GM12872 (cell line): Measurements from ENCODE around the gene EHHADH.

ENCODE experiments used
- TF ChIP-seq, protein P1 (sequence below): IDR thresholded peaks from 3 replicates; pipeline ENCODE4 v1.5.1; 2011; ENCODE audit warnings: low read depth, mild to moderate bottlenecking, low read length, moderate library complexity; ENCODE audit not compliant: insufficient read depth

Gene EHHADH

DNA sequence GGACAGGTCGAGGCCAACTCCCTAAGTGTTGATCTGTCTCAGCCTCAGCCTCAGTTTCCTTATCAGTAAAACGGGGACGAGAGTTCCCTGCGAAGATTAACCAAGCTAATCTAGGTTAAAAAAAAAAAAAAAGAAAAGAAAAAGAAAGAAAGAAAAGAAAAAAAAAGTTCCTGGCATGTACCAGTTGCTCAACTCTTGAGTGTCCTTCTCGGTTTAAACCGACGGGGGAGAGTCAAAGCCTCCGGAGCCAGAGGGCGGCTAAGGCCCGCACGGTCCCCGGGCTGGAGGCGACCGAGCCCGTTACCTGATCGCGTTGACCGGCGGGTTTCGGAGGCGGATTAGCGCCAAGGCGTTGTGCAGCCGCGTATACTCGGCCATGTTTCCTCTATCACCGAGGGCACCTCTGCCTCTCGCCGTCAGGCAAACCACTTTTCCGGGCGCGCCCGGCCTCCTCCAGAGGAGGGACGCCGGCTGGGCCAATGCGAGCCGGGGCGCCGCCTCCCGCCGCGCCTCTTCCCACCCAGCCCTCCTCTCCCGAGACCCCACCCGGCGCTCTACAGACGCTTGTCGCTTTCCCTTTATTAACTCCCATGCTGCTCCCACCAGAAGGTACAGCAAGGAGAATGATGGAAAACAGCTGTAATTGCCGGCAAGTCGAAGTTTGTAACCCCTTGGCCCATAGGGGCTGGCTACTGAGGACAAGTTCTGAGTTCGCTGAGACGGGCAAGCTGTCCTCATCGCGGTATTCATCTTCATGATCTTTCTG lies at the start of gene EHHADH:
Gene EHHADH, minus strand, starts transcription at position 405 of the 766 bp plus-strand sequence. Its CDS starts 27 bp downstream, at position 378.
- TF ChIP-seq, protein P1, sequence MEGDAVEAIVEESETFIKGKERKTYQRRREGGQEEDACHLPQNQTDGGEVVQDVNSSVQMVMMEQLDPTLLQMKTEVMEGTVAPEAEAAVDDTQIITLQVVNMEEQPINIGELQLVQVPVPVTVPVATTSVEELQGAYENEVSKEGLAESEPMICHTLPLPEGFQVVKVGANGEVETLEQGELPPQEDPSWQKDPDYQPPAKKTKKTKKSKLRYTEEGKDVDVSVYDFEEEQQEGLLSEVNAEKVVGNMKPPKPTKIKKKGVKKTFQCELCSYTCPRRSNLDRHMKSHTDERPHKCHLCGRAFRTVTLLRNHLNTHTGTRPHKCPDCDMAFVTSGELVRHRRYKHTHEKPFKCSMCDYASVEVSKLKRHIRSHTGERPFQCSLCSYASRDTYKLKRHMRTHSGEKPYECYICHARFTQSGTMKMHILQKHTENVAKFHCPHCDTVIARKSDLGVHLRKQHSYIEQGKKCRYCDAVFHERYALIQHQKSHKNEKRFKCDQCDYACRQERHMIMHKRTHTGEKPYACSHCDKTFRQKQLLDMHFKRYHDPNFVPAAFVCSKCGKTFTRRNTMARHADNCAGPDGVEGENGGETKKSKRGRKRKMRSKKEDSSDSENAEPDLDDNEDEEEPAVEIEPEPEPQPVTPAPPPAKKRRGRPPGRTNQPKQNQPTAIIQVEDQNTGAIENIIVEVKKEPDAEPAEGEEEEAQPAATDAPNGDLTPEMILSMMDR = no peak

DNA sequence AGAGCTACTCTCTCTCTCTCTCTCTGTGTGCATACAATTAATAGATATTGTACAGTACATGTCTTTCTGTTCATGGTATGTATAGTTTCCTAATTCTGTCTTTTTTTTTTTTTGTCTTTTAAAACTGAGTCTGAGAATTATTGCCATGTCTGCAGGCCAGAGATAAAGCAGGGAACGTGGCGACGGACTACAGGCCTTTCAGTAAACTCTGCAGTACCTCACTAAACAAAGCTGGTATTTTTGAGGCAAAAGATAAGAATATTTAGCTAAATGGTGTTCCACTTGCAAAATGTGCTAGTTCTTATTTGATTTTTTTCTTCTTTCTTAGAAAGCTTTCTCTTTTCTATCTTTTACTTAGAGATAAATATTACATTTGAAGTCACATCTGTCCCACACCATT lies 44.0 kb upstream of the EHHADH start:
- TF ChIP-seq, protein P1 = no peak

DNA sequence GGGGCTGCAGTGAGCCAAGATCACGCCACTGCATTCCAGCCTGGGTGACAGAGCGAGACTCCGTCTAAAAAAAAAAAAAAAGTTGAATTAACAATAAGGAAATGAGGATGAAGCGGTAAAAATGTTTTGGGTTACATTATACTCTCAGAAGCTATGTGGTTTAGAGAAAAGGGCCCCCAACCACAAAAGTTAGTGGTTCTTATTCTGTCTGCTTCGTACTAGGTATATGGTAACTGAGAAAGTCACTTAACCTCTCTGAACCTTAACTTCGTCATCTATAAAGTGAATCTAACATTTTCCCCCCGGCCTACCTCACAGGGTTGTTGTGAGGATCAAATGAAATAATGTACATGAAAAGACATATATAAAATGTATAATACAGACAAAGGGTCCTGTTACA lies 38.4 kb upstream of the EHHADH start:
- TF ChIP-seq, protein P1 = no peak

DNA sequence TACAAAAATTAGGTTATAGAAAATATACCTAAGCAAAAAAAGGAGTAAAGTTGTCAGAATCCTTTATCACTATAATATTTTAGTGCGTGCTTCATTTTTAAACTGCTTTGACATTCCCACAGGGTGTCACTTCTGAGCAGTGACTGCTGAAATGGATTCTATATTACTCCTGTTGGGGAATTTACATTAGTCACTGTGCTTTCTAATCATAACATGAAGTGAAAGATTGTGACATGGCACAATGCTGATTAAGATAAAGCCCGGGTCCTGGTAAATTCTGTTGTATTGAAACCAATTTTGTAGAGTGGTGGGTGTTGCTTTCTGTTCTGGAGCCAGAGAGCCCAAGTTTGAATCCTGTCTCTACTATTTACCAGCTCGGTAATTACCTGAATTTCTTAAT lies 36.4 kb upstream of the EHHADH start:
- TF ChIP-seq, protein P1 = no peak

DNA sequence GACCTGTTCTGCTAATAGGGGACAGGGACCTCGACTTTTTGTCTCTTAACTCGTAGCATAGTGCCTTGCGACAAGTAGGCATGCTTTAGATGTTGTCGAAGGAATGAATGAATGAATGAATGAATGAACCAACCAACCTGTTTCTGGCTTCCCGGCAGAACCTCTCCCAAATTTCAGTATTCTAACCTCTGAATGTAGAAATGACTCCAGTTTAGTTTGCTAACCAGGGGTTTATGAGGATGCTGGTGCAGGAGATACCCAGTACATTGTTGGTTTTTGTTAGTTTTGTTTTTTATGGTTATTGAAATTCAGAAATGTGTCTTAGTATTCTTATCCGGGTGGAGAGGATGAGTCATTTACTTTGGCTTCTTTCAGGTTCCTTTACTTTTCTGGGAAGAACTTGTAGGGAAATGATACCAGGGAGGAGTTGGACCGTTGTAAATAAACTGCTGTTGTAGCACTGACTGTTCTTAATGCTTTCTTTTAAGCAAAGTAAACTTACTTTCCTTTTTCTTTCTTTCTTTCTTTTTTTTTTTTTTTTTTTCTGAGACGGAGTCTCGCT lies 29.6 kb upstream of the EHHADH start:
- TF ChIP-seq, protein P1 = no peak

DNA sequence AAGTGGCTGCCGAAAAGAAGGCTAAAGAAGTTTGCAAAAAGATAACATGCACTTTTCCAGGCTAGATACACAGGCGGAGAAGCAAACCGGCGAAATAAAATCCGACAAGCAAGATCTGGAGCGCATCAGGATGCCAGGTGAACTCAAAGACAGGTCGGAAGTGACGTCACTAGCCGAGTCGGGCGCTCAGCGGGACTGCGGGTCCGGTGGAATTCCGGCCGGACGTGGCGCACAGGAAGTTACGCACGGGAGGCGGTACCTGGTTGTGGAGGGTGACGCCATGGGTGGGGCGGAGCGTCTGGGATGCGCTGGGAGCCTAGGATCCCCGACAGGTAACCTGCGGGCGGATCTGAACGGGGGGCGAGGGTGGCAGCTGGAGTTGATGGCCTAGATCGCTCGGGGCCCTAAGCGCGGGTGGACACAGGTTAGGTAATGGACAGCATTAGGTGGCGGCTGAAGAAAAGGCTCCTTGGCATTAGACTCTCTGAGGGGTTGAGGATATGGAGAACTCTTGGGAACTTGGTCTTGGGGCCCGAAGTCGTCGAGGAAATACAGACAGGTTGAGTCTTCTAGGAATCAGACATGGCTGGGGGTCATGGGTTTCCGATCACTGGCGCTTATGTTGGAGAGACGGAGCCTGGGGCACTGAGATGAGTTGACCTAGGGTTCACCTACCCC lies 29.0 kb upstream of the EHHADH start:
- TF ChIP-seq, protein P1 = no peak

DNA sequence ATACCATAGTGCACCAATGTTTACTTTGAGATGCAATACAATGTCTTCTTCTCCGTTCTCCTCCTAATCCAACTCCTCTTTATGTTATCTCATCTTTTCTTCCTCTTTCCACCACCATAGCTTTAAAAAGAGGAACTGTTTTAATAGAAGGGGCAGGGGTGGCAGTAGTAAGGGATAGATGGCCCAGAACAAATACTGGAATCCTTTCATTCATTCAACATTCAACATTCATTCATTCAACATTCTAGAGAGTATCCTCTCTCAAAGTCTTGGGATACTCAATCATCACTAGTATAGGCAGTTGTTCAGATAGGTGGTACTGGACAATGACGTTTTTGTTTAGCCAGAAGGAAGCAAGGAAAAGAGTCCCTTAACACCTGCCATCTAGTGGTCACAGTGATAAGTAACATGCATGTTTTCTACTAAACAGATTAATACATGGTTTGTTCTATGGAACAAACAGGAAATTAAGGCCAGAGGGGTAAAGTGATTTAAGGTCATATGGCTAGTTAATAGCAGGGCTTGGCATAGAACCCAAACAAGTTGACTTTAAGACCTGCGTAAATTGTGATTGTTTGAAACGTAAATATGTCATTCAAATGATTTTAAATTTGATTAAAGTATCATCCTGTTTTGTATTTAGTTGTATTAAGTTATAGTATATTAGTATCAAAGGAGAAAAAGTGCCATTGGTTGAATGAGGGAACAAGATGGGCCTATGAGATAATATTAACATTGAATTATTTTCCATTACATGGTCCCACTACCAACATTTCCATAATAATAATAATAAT lies 26.9 kb upstream of the EHHADH start:
- TF ChIP-seq, protein P1 = peak; percentile 66
